Measurements from ENCODE around the gene SV2C.

SV2C gene

GRCh38 chr5:76202182-76202581 is 119.0 kb downstream of the SV2C start (continued):
- no peak for TF ChIP-seq ZNF488 (tag by site-specific recombination; IDR thresholded peaks at IDR 0.05)
- TF ChIP-seq ZNF202 (tag by site-specific recombination; IDR thresholded peaks at IDR 0.05; ENCODE audit: borderline replicate concordance) = no peak
- no peak for TF ChIP-seq ZNF501 (tag by site-specific recombination; IDR thresholded peaks at IDR 0.05)
- TF ChIP-seq ZNF221 (tag by site-specific recombination; IDR thresholded peaks at IDR 0.05; ENCODE audit: borderline replicate concordance) = no peak
- TF ChIP-seq ZNF146 (tag by site-specific recombination; IDR thresholded peaks at IDR 0.05) = no peak
- no peak for TF ChIP-seq ZNF350 (tag by site-specific recombination; IDR thresholded peaks at IDR 0.05)
- TF ChIP-seq ZNF670 (tag by site-specific recombination; IDR thresholded peaks at IDR 0.05; ENCODE audit: low read depth) = no peak
- TF ChIP-seq ZNF133 (tag by site-specific recombination; IDR thresholded peaks at IDR 0.05) = no peak

- Histone ChIP-seq H3K27ac (ENCODE audit: extremely low read depth, low read depth, low read length) (no peak overlapping the region), H3K9me3 (ENCODE audit: control insufficient read depth, insufficient read depth, low read depth, low read length) (no peaks in the 10 kb centered on the region), H3K4me3 (ENCODE audit: low read depth, low read length) (no peak overlapping the region), H3K36me3 (ENCODE audit: control insufficient read depth in 2 of 2, insufficient read depth in 1 of 2, low read length in 2 of 2) (no peaks in the 10 kb centered on the region), H3K4me1 (ENCODE audit: control insufficient read depth, insufficient read depth, low read length) (no peaks in the 10 kb centered on the region)
- ChIA-PET CTCF (interaction anchor here (0.6 kb wide), 1 partner anchor 755 kb away, joined by 5 read pairs; no protein-coding TSS in a partner anchor), POLR2A (no interaction called here)
- TF ChIP-seq ZBTB7A (tag by site-specific recombination; IDR thresholded peaks at IDR 0.05; ENCODE audit: low read depth) (no peak), YY1 (tag by site-specific recombination; IDR thresholded peaks at IDR 0.05) (no peak), ZNF785 (tag by site-specific recombination; IDR thresholded peaks at IDR 0.05) (no peak), ZIC2 (tag by site-specific recombination; IDR thresholded peaks at IDR 0.05) (no peak), ZNF132 (tag by site-specific recombination; IDR thresholded peaks at IDR 0.05; ENCODE audit: borderline replicate concordance) (no peak), ZNF624 (tag by site-specific recombination; IDR thresholded peaks at IDR 0.05) (no peak), ZNF169 (tag by site-specific recombination; IDR thresholded peaks at IDR 0.05) (no peak), ZNF555 (tag by site-specific recombination; conservative IDR thresholded peaks at IDR 0.05) (no peak), ZNF341 (tag by site-specific recombination; IDR thresholded peaks at IDR 0.05; ENCODE audit: low read depth) (no peak), ZBTB17 (tag by site-specific recombination; IDR thresholded peaks at IDR 0.05) (no peak), ZNF704 (tag by site-specific recombination; IDR thresholded peaks at IDR 0.05) (no peak), ZNF292 (tag by site-specific recombination; IDR thresholded peaks at IDR 0.05; ENCODE audit: borderline replicate concordance, low read depth) (no peak), ZNF639 (tag by site-specific recombination; IDR thresholded peaks at IDR 0.05) (no peak), ZNF76 (tag by site-specific recombination; IDR thresholded peaks at IDR 0.05; ENCODE audit: borderline replicate concordance, low read depth) (no peak), ZBTB44 (tag by site-specific recombination; IDR thresholded peaks at IDR 0.05) (no peak), ZNF155 (tag by site-specific recombination; IDR thresholded peaks at IDR 0.05) (no peak), ZNF610 (tag by site-specific recombination; IDR thresholded peaks at IDR 0.05; ENCODE audit: borderline replicate concordance) (no peak)
Measured at GRCh38 chr5:76204191-76204590, 121.0 kb downstream of the SV2C start.

Data from HEK293 (cell line).